CD4-positive, alpha-beta memory T cell (primary cell): ENCODE results near the gene OVOL3. TPM values are rescaled to one million over a fixed set of nuclear protein-coding genes. Genes with fewer than 3 reads are reported as not detected.
"Not testable (repeated sequence)": the region's sequence is repeated elsewhere in the genome, so short reads cannot be mapped to it uniquely, and the experiment has no call there.

ENCODE experiments used
- CTCF ChIA-PET: fragments of 350-600 bp; sonication (Branson Sonifier 250); formaldehyde crosslinking; loops from one replicate; lab custom pipeline; 2021; ENCODE audit warnings: inconsistent platforms; ENCODE audit not compliant: partially characterized antibody; lab: Charles Lee
- POLR2A ChIA-PET: fragments of 350-600 bp; sonication (Branson Sonifier 250); formaldehyde crosslinking; loops from one replicate; lab custom pipeline; 2021; ENCODE audit not compliant: partially characterized antibody; lab: Charles Lee
- DNase-seq, 5 donors: peaks; one replicate each; pipeline versions ENCODE4 v3.0.0 to v3.0.0-alpha.2; 2020 to 2022; ENCODE audit warnings: mixed read lengths in 1 of 5
- H3K27ac ChIP-seq: one replicate; pipeline ENCODE4 v1.7.0; 2013; ENCODE audit warnings: low read depth, low read length
- H3K27me3 ChIP-seq: 2 replicates; pipeline ENCODE4 v1.7.0; 2013; ENCODE audit warnings: mild to moderate bottlenecking, low read length, moderate library complexity; ENCODE audit not compliant: insufficient read depth
- H3K36me3 ChIP-seq: 2 replicates; pipeline ENCODE4 v1.7.0; 2013; ENCODE audit warnings: mild to moderate bottlenecking, low read length, moderate library complexity; ENCODE audit not compliant: insufficient read depth
- H3K4me1 ChIP-seq: 2 replicates; pipeline ENCODE4 v1.7.0; 2013; ENCODE audit warnings: mild to moderate bottlenecking, low read length, moderate library complexity; ENCODE audit not compliant: insufficient read depth
- H3K4me3 ChIP-seq, 2 donors: one replicate each; pipeline ENCODE4 v1.7.0; 2013; ENCODE audit warnings: low read length in 2 of 2, mild to moderate bottlenecking in 1 of 2
- H3K9me3 ChIP-seq, 2 donors: one replicate each; pipeline ENCODE4 v1.7.0; 2013; ENCODE audit warnings: low read length in 2 of 2, control low read depth in 1 of 2; ENCODE audit not compliant: control insufficient read depth in 1 of 2
- H3K27ac Mint-ChIP-seq, 7 donors: one replicate each; pipeline ENCODE4 v1.8.0; 2020 to 2021; ENCODE audit warnings: mixed read lengths in 7 of 7, mild to moderate bottlenecking in 6 of 7, inconsistent platforms in 3 of 7, moderate library complexity in 3 of 7
- H3K27me3 Mint-ChIP-seq, 2 donors: one replicate each; pipeline ENCODE4 v1.8.0; 2020 to 2021; ENCODE audit warnings: mixed read lengths in 2 of 2
- H3K36me3 Mint-ChIP-seq, 2 donors: one replicate each; pipeline ENCODE4 v1.8.0; 2020 to 2021; ENCODE audit warnings: mixed read lengths in 2 of 2, inconsistent platforms in 1 of 2, mild to moderate bottlenecking in 1 of 2
- H3K4me1 Mint-ChIP-seq, 4 donors: one replicate each; pipeline ENCODE4 v1.8.0; 2020 to 2021; ENCODE audit warnings: mixed read lengths in 4 of 4, mild to moderate bottlenecking in 1 of 4
- H3K4me3 Mint-ChIP-seq, 8 donors: one replicate each; pipeline ENCODE4 v1.8.0; 2020 to 2021; ENCODE audit warnings: mixed read lengths in 8 of 8, mild to moderate bottlenecking in 7 of 8, moderate library complexity in 6 of 8, inconsistent platforms in 3 of 8
- H3K9me3 Mint-ChIP-seq, 8 donors: one replicate each; pipeline ENCODE4 v1.8.0; 2020 to 2021; ENCODE audit warnings: mixed read lengths in 8 of 8, mild to moderate bottlenecking in 5 of 8, inconsistent platforms in 3 of 8, moderate library complexity in 1 of 8
- intact Hi-C: fragments of 100-400 bp; cut with micrococcal nuclease; formaldehyde crosslinking; loops from one replicate; pipeline ENCODE4 v1.15.1; 2023
- polyA plus RNA-seq, 2 donors: library from polyadenylated mRNA; unstranded; fragments of 300-500 nt; fragmentation: Illumina TruSeq; gene quantifications; one replicate each; pipeline ENCODE4 v1.2.3, GENCODE V29; 2021
- total RNA-seq, 2 experiments: library from RNA; stranded (reverse); gene quantifications; one replicate each; pipeline ENCODE4 v1.2.3, GENCODE V29; 2021

Gene OVOL3
- total and polyA plus RNA-seq, 4 experiments from 2014 or later, result not detected

DNA sequence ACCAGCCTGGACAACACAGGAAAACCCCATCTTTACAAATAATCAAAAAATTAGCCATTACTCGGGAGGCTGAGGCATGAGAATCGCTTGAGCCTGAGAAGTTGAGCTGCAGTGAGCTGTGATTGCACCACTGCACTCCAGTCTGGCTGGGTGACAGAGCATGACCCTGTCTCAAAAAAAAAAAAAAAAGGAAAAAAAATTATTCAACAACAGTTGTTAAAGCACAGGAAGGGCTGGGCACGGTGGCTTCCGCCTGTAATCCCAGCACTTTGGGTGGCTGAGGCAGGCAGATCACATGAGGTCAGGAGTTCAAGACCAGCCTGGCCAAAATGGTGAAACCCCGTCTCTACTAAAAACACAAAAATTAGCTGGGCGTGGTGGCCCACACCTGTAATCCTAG, 20.3 kb downstream of the OVOL3 start:
- H3K27me3 ChIP-seq, intact Hi-C loops, H3K36me3 ChIP-seq, H3K9me3 ChIP-seq, H3K27me3 Mint-ChIP-seq, H3K4me3 ChIP-seq, H3K36me3 Mint-ChIP-seq, H3K9me3 Mint-ChIP-seq, H3K27ac ChIP-seq: not testable (repeated sequence)
- Mint-ChIP-seq H3K27ac (peak overlapping the region in 6 of 7 donors; percentile 46 to 85 (median 62)), H3K4me1 (peaks cover 12 to 42% (median 25%) of the 10 kb centered on the region in 4 donors), H3K4me3 (peak overlapping the region in 3 of 8 donors; percentile 15 to 38 (median 17))
- ChIA-PET POLR2A (interaction anchor here (1.0 to 2.1 kb wide), 3 partner anchors 9 to 77 kb away, joined by 3 to 9 read pairs (median 7); partner anchors contain the start of genes CAPNS1, POLR2I, TBCB and THAP8), CTCF (interaction anchor here (8.3 kb wide), 1 partner anchor 40 kb away, joined by 215 read pairs; no protein-coding TSS in a partner anchor)
- H3K4me1 ChIP-seq, result peaks cover 36% of the 10 kb centered on the region
- DNase-seq, result peak in 4 of 5 donors; percentile 34 to 62 (median 50)

DNA sequence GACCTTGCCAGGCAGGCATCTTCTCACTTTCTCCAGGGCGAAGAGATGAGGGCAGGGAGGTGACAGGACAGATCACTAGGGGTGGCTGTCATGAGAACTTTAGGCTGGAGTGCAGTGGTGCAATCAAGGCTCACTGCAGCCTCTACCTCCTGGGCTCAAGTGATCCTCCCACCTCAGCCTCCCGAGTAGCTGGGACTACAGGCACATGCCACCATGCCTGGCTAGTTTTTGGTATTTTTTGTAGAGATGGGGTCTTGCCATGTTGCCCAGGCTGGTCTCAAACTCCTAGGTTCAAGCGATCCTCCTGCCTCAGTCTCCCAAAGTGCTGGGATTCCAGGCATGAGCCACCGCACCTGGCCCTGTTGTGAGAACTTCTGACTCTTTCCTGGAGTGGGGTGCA, 23.9 kb downstream of the OVOL3 start:
- H3K9me3 ChIP-seq, H3K27ac Mint-ChIP-seq, H3K27ac ChIP-seq, H3K36me3 ChIP-seq, H3K36me3 Mint-ChIP-seq, H3K4me3 ChIP-seq, H3K27me3 ChIP-seq, DNase-seq, H3K27me3 Mint-ChIP-seq, H3K4me3 Mint-ChIP-seq, intact Hi-C loops, H3K9me3 Mint-ChIP-seq, CTCF ChIA-PET: not testable (repeated sequence)
- H3K4me1 Mint-ChIP-seq, result peaks cover 11 to 42% (median 25%) of the 10 kb centered on the region in 4 donors
- POLR2A ChIA-PET, result interaction anchor here (1.1 kb wide), 1 partner anchor 20 kb away, joined by 5 read pairs; the partner anchor contains the start of genes POLR2I and TBCB
- H3K4me1 ChIP-seq, result peaks cover 29% of the 10 kb centered on the region

DNA sequence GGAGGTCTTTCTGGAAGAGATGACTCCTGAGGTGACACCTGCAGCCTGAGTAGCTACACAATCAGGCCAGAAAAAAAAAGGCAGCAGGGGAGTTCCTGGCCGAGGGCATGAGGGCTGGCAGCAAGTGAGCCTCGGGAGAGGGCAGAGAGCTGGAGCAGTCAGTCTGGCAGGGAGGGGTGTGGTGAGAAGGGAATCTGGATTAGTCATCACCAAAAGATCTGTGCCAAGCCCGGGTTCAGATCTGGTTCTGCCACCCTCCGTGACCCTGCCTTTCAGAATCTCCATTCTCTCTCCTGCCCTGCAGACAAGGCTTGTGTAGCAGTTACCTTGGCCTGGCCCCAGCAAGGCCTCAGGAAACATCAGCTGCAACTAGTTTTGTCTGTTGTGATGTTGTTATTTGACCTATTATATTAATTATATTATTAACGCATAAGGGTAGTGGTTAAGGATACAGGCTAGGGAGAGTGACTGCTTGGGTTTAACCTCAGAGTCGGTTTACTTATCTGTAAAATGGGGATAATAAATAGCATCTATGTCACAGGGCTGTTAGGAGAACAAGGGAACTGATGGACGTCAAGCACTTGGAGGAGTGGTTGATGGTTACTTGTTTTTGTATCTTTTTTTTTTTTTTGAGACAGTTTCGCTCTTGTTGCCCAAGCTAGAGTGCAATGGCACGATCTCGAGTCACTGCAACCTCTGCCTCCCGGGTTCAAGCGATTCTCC, 26.2 kb downstream of the OVOL3 start:
- ChIA-PET POLR2A (interaction anchor here (5.7 kb wide), 1 partner anchor 9 kb away, joined by 61 read pairs; no protein-coding TSS in a partner anchor), CTCF (interaction anchor here (1.5 to 6.1 kb wide), 2 partner anchors 9 to 33 kb away, joined by 4 to 50 read pairs; no protein-coding TSS in a partner anchor)
- peak overlapping the region in 4 of 8 donors; percentile 26 to 71 (median 47) for H3K4me3 Mint-ChIP-seq
- H3K4me1 Mint-ChIP-seq, result peaks cover 19 to 37% (median 29%) of the 10 kb centered on the region in 4 donors
- H3K4me1 ChIP-seq, result peaks cover 23% of the 10 kb centered on the region
- no peak overlapping the region for H3K4me3 ChIP-seq
- H3K9me3 ChIP-seq, result no peaks in the 10 kb centered on the region
- H3K36me3 Mint-ChIP-seq, result peaks cover 6 to 15% of the 10 kb centered on the region in 2 donors
- peak overlapping the region in 6 of 7 donors; percentile 62 to 84 (median 80) for H3K27ac Mint-ChIP-seq
- intact Hi-C loops, result no loop called here
- peaks cover 4% of the 10 kb centered on the region for H3K36me3 ChIP-seq
- H3K27me3 Mint-ChIP-seq, result no peaks in the 10 kb centered on the region
- H3K27me3 ChIP-seq, result no peaks in the 10 kb centered on the region
- DNase-seq, result peak in 1 of 5 donors; percentile 35
- H3K9me3 Mint-ChIP-seq, result peaks cover 0 to 3% (median 0%) of the 10 kb centered on the region in 8 donors
- H3K27ac ChIP-seq, result no peak overlapping the region

DNA sequence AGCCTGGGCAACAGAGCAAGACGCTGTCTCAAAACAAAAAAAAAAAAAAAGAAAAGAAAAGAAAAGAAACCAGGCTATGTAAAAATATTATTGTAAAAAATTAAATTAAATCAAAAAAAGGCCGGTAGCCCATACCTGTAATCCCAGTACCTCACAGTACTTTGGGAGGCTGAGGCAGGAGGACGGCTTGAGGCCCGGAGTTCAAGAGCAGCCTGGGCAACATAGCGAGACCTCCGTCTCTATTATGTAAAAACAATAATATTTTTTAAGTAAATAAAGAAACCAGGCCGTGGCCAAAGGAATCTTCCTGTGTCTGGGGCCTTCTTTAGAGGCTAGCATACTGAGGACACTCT, 28.2 kb downstream of the OVOL3 start:
- Mint-ChIP-seq H3K36me3 (peaks cover 13 to 25% of the 10 kb centered on the region in 2 donors), H3K4me3 (peak overlapping the region; percentile 92 to 97 (median 96)), H3K27me3 (no peaks in the 10 kb centered on the region), H3K4me1 (peaks cover 12 to 31% (median 23%) of the 10 kb centered on the region in 4 donors), H3K27ac (peak overlapping the region; percentile 70 to 97 (median 95)), H3K9me3 (peaks cover 0 to 3% (median 0%) of the 10 kb centered on the region in 8 donors)
- Histone ChIP-seq H3K27me3 (no peaks in the 10 kb centered on the region), H3K4me3 (peak overlapping the region; percentile 74 to 84), H3K9me3 (no peaks in the 10 kb centered on the region), H3K4me1 (peaks cover 15% of the 10 kb centered on the region), H3K27ac (peak overlapping the region; percentile 88), H3K36me3 (peaks cover 15% of the 10 kb centered on the region)
- ChIA-PET POLR2A (interaction anchor here (0.7 to 5.7 kb wide), 9 partner anchors 8 to 186 kb away, joined by 3 to 61 read pairs (median 9); partner anchors contain the start of genes POLR2I, TBCB, THAP8 and ZNF146), CTCF (interaction anchor here (0.5 to 6.1 kb wide), 2 partner anchors 11 to 1695 kb away, joined by 4 to 50 read pairs; no protein-coding TSS in a partner anchor)
- no peak for DNase-seq
- intact Hi-C loops, result loop anchor here (1.0 kb wide), 2 partner anchors 24 to 31 kb away; partner anchors contain the start of gene TBCB

DNA sequence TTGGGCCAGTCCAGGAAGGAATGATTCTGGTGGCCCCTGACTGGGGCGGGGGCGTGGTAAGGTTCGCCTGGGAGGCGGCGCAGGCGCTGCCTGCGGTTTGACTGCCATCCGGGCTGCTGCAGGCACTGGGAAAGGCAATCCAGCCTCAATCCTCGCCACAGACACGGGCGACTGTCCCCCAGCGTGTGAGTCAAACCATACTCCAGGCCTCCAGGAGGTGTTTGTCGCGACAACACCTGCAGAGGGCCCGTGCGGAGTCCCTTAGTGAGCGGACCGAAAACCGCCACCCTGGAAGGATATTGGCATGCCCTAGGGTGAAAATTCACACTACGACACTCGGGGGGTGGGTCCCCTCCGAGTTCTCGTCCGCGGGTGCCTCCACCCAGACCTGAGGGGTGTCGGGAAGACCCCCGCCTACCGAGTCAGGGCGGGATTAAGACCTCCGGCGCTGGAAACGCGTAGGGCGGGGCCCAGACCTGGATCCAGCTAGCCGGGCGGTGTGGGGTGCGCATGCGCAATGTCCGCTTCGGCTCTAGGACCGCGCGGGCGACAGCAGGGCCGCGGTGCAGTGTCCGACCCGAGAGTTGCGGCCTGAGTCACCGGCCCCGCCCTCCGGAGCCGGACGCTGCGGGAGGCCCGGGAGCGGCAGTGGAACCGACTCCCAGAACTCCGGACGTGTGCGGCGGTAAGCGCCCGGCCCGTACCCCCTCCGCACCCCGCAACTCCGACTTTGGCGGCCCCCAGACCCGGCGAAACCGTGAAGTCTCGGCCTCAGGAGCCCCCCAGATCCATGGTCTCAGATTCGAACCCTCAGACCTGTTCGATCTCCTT, 28.7 kb downstream of the OVOL3 start, which contains the start of gene CAPNS1:
Gene CAPNS1 (plus strand): TSS at position 594 of the 831 bp plus-strand sequence. CDS start 946 bp downstream, outside the sequence.
- Mint-ChIP-seq H3K36me3 (peaks cover 16 to 28% of the 10 kb centered on the region in 2 donors), H3K27me3 (no peaks in the 10 kb centered on the region), H3K4me1 (peaks cover 12 to 31% (median 23%) of the 10 kb centered on the region in 4 donors), H3K4me3 (peak within 1 kb of the TSS; percentile 92 to 97 (median 96)), H3K27ac (peak within 1 kb of the TSS; percentile 70 to 97 (median 95)), H3K9me3 (peaks cover 0 to 3% (median 0%) of the 10 kb centered on the region in 8 donors)
- POLR2A ChIA-PET, result interaction anchor here (0.7 to 5.7 kb wide), 10 partner anchors 9 to 187 kb away, joined by 3 to 61 read pairs (median 8); partner anchors contain the start of genes POLR2I, TBCB, THAP8 and ZNF146
- Histone ChIP-seq H3K27me3 (no peaks in the 10 kb centered on the region), H3K27ac (peak within 1 kb of the TSS; percentile 88), H3K4me1 (peaks cover 15% of the 10 kb centered on the region), H3K36me3 (peaks cover 18% of the 10 kb centered on the region), H3K4me3 (peak within 1 kb of the TSS; percentile 74 to 84), H3K9me3 (no peaks in the 10 kb centered on the region)
- CTCF ChIA-PET, result interaction anchor here (0.5 to 6.1 kb wide), 3 partner anchors 11 to 1696 kb away, joined by 3 to 50 read pairs (median 4); no protein-coding TSS in a partner anchor
- intact Hi-C loops, result loop anchor here (1.0 kb wide), 3 partner anchors 24 to 75 kb away; partner anchors contain the start of genes TBCB and ZNF565
- DNase-seq, result peak; percentile 87 to 90 (median 88)

DNA sequence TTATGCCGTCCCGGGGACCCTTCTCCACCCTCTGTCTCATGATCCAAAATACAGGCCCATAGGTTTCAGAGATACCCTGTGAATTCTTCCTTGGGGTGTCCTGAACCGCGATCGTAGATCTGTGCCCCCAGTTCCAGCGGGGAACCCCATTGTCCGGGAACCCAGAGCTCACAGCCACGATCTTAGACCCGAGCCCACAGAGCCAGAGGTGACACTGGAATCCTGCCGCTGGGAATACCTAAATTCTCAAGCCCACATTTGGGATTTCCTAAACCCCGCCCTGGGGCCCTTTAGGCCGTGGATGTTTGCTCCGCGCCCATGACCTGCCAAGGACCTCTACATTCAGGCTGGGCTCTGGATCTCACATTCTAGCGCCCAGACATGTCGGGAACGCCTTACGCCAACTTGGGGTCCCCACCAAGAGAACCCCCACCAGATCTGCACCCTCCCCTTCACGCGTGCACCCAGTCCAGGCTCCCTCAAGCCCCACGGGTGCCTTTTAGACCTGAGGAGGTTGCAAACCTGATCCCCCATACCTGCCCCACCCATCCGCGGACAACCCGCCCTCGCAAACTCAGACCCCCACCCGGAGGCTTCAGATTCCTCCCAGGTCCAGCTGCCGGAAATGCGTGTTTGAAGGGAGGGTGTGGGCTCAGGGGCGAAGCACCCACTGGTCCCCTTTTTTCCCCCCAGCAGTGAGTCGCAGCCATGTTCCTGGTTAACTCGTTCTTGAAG, 29.5 kb downstream of the OVOL3 start:
- CTCF ChIA-PET, result interaction anchor here (0.5 to 6.1 kb wide), 2 partner anchors 12 to 22 kb away, joined by 3 to 50 read pairs; no protein-coding TSS in a partner anchor
- intact Hi-C loops, result loop anchor here (1.0 kb wide), 3 partner anchors 13 to 86 kb away; partner anchors contain the start of genes THAP8, WDR62 and ZNF565
- Mint-ChIP-seq H3K36me3 (peaks cover 18 to 34% of the 10 kb centered on the region in 2 donors), H3K9me3 (peaks cover 0 to 3% (median 0%) of the 10 kb centered on the region in 8 donors), H3K27me3 (no peaks in the 10 kb centered on the region), H3K4me1 (peaks cover 12 to 31% (median 23%) of the 10 kb centered on the region in 4 donors), H3K27ac (peak overlapping the region; percentile 70 to 97 (median 95)), H3K4me3 (peak overlapping the region; percentile 92 to 97 (median 96))
- peak in 3 of 5 donors; percentile 37 to 46 (median 39) for DNase-seq
- Histone ChIP-seq H3K4me1 (peaks cover 15% of the 10 kb centered on the region), H3K36me3 (peaks cover 24% of the 10 kb centered on the region), H3K27me3 (no peaks in the 10 kb centered on the region), H3K9me3 (no peaks in the 10 kb centered on the region), H3K4me3 (peak overlapping the region; percentile 74 to 84), H3K27ac (peak overlapping the region; percentile 88)
- POLR2A ChIA-PET, result interaction anchor here (1.0 to 5.7 kb wide), 10 partner anchors 9 to 187 kb away, joined by 3 to 61 read pairs (median 8); partner anchors contain the start of genes POLR2I, TBCB, THAP8 and ZNF146
